ENCODE measurements around the gene RAP2B.
A peak's percentile ranks its signal among the peaks of the same experiment; 100 is the strongest.

RAP2B gene

GRCh38 chr3:153160451-153161137 is 1.4 kb upstream of the RAP2B start:
- peak; percentile 92 for DNase-seq
- peak overlapping the region; percentile 100 for H3K27ac ChIP-seq (ENCODE audit: low read length, poor library complexity, severe bottlenecking)
- H4K91ac ChIP-seq (ENCODE audit: low read length), result peak overlapping the region; percentile 62
- peak overlapping the region; percentile 18 to 21 for H3K4ac ChIP-seq (ENCODE audit: low read depth in 1 of 2, low read length in 2 of 2)
- H2BK5ac ChIP-seq (ENCODE audit: low read depth, low read length, poor library complexity, severe bottlenecking), result peak overlapping the region; percentile 95
- peaks cover 7% of the 10 kb centered on the region for H3K4me1 ChIP-seq (ENCODE audit: control insufficient read depth, insufficient read depth, low read depth, low read length)
- H2AK5ac ChIP-seq (ENCODE audit: low read length, severe bottlenecking), result no peak overlapping the region
- no peaks in the 10 kb centered on the region for H3K9me3 ChIP-seq (ENCODE audit: control insufficient read depth, low read length)
- H3K79me1 ChIP-seq (replicated peaks; ENCODE audit: low read length, poor library complexity, severe bottlenecking), result no peaks in the 10 kb centered on the region
- H3K4me3 ChIP-seq (ENCODE audit: insufficient read depth in 1 of 2, low read depth in 1 of 2, low read length in 2 of 2), result peak overlapping the region; percentile 55 to 95
- under 1% methylated on average over 41 of the region's 43 CpGs for WGBS
- peak overlapping the region; percentile 79 for H3K4me2 ChIP-seq (ENCODE audit: low read length, poor library complexity, severe bottlenecking)
- H3K14ac ChIP-seq (ENCODE audit: low read length in 2 of 2), result peak overlapping the region in 1 of 2 experiments; percentile 64
- peak overlapping the region; percentile 47 to 95 for H3K18ac ChIP-seq (ENCODE audit: low read depth in 1 of 2, low read length in 2 of 2)
- peak overlapping the region; percentile 87 to 89 for H2BK12ac ChIP-seq (ENCODE audit: low read length in 2 of 2)
- peak overlapping the region; percentile 7 for H2BK120ac ChIP-seq (ENCODE audit: low read depth, low read length)
- H3K27me3 ChIP-seq (ENCODE audit: control insufficient read depth in 1 of 2, insufficient read depth in 1 of 2, low read length in 2 of 2), result no peaks in the 10 kb centered on the region
- H3K36me3 ChIP-seq (ENCODE audit: control insufficient read depth in 1 of 2, insufficient read depth in 2 of 2, low read depth in 1 of 2, low read length in 2 of 2), result peaks cover 0 to 13% of the 10 kb centered on the region in 2 experiments
- peak overlapping the region; percentile 82 for H4K8ac ChIP-seq (ENCODE audit: low read length)
- H2BK15ac ChIP-seq (ENCODE audit: low read depth, poor library complexity, severe bottlenecking), result no peak overlapping the region
- peak overlapping the region; percentile 99 for H3K9ac ChIP-seq (ENCODE audit: low read length)
- peak overlapping the region in 1 of 2 experiments; percentile 37 for H3K23ac ChIP-seq (ENCODE audit: low read length in 2 of 2)
- H2AFZ ChIP-seq (ENCODE audit: low read depth, low read length), result peak overlapping the region; percentile 79

GRCh38 chr3:153161138-153161713 is 800 bp upstream of the RAP2B start:
- H3K9me3 ChIP-seq (ENCODE audit: control insufficient read depth, low read length), result no peaks in the 10 kb centered on the region
- H3K4me2 ChIP-seq (ENCODE audit: low read length, poor library complexity, severe bottlenecking), result peak overlapping the region; percentile 79
- H4K91ac ChIP-seq (ENCODE audit: low read length), result no peak overlapping the region

GRCh38 chr3:153162513-153163392 is 727 bp downstream of the RAP2B start:
- H3K36me3 ChIP-seq (ENCODE audit: control insufficient read depth in 1 of 2, insufficient read depth in 2 of 2, low read depth in 1 of 2, low read length in 2 of 2), result peaks cover 0 to 30% of the 10 kb centered on the region in 2 experiments
- peak overlapping the region; percentile 57 for H3K4me2 ChIP-seq (ENCODE audit: low read length, poor library complexity, severe bottlenecking)
- peak overlapping the region; percentile 87 for H4K8ac ChIP-seq (ENCODE audit: low read length)
- peak overlapping the region in 1 of 2 experiments; percentile 82 for H3K14ac ChIP-seq (ENCODE audit: low read length in 2 of 2)
- peak overlapping the region; percentile 37 for H2BK5ac ChIP-seq (ENCODE audit: low read depth, low read length, poor library complexity, severe bottlenecking)
- peak overlapping the region; percentile 86 for H2BK15ac ChIP-seq (ENCODE audit: low read depth, poor library complexity, severe bottlenecking)
- under 1% methylated on average over 78 of the region's 86 CpGs for WGBS
- no peaks in the 10 kb centered on the region for H3K27me3 ChIP-seq (ENCODE audit: control insufficient read depth in 1 of 2, insufficient read depth in 1 of 2, low read length in 2 of 2)
- peak overlapping the region; percentile 30 to 94 for H3K18ac ChIP-seq (ENCODE audit: low read depth in 1 of 2, low read length in 2 of 2)
- no peak overlapping the region for H2BK12ac ChIP-seq (ENCODE audit: low read length in 2 of 2)
- H3K4ac ChIP-seq (ENCODE audit: low read depth in 1 of 2, low read length in 2 of 2), result peak overlapping the region; percentile 35 to 74
- peak overlapping the region in 1 of 2 experiments; percentile 83 for H3K23ac ChIP-seq (ENCODE audit: low read length in 2 of 2)
- H3K4me1 ChIP-seq (ENCODE audit: control insufficient read depth, insufficient read depth, low read depth, low read length), result peaks cover 7% of the 10 kb centered on the region
- H2AFZ ChIP-seq (ENCODE audit: low read depth, low read length), result peak overlapping the region; percentile 42
- H2AK5ac ChIP-seq (ENCODE audit: low read length, severe bottlenecking), result no peak overlapping the region
- no peaks in the 10 kb centered on the region for H3K9me3 ChIP-seq (ENCODE audit: control insufficient read depth, low read length)
- H3K9ac ChIP-seq (ENCODE audit: low read length), result peak overlapping the region; percentile 99
- peak overlapping the region; percentile 37 for H4K91ac ChIP-seq (ENCODE audit: low read length)
- H3K27ac ChIP-seq (ENCODE audit: low read length, poor library complexity, severe bottlenecking), result peak overlapping the region; percentile 41
- peak overlapping the region; percentile 54 for H2BK120ac ChIP-seq (ENCODE audit: low read depth, low read length)
- H3K79me1 ChIP-seq (replicated peaks; ENCODE audit: low read length, poor library complexity, severe bottlenecking), result no peaks in the 10 kb centered on the region
- peak; percentile 57 for DNase-seq
- peak overlapping the region; percentile 88 to 98 for H3K4me3 ChIP-seq (ENCODE audit: insufficient read depth in 1 of 2, low read depth in 1 of 2, low read length in 2 of 2)

More at GRCh38 chr3:153161138-153161713, 800 bp upstream of the RAP2B start:
- WGBS, result under 1% methylated on average over 24 of the region's 27 CpGs
- peak overlapping the region; percentile 100 for H3K27ac ChIP-seq (ENCODE audit: low read length, poor library complexity, severe bottlenecking)
- peak overlapping the region in 1 of 2 experiments; percentile 68 for H3K14ac ChIP-seq (ENCODE audit: low read length in 2 of 2)
- peak overlapping the region in 1 of 2 experiments; percentile 54 for H3K23ac ChIP-seq (ENCODE audit: low read length in 2 of 2)
- H2BK120ac ChIP-seq (ENCODE audit: low read depth, low read length), result no peak overlapping the region
- peak overlapping the region; percentile 85 for H2AFZ ChIP-seq (ENCODE audit: low read depth, low read length)
- peaks cover 7% of the 10 kb centered on the region for H3K4me1 ChIP-seq (ENCODE audit: control insufficient read depth, insufficient read depth, low read depth, low read length)
- H2BK5ac ChIP-seq (ENCODE audit: low read depth, low read length, poor library complexity, severe bottlenecking), result peak overlapping the region; percentile 95
- no peak overlapping the region for H4K8ac ChIP-seq (ENCODE audit: low read length)
- peak overlapping the region; percentile 99 for H3K9ac ChIP-seq (ENCODE audit: low read length)
- DNase-seq, result peak; percentile 100
- no peaks in the 10 kb centered on the region for H3K27me3 ChIP-seq (ENCODE audit: control insufficient read depth in 1 of 2, insufficient read depth in 1 of 2, low read length in 2 of 2)
- peak overlapping the region in 1 of 2 experiments; percentile 60 for H2BK12ac ChIP-seq (ENCODE audit: low read length in 2 of 2)
- no peak overlapping the region for H2AK5ac ChIP-seq (ENCODE audit: low read length, severe bottlenecking)
- H3K79me1 ChIP-seq (replicated peaks; ENCODE audit: low read length, poor library complexity, severe bottlenecking), result no peaks in the 10 kb centered on the region
- peak overlapping the region; percentile 47 to 95 for H3K18ac ChIP-seq (ENCODE audit: low read depth in 1 of 2, low read length in 2 of 2)
- H3K36me3 ChIP-seq (ENCODE audit: control insufficient read depth in 1 of 2, insufficient read depth in 2 of 2, low read depth in 1 of 2, low read length in 2 of 2), result peaks cover 0 to 17% of the 10 kb centered on the region in 2 experiments
- no peak overlapping the region for H2BK15ac ChIP-seq (ENCODE audit: low read depth, poor library complexity, severe bottlenecking)
- H3K4me3 ChIP-seq (ENCODE audit: insufficient read depth in 1 of 2, low read depth in 1 of 2, low read length in 2 of 2), result peak overlapping the region; percentile 69 to 95
- peak overlapping the region in 1 of 2 experiments; percentile 54 for H3K4ac ChIP-seq (ENCODE audit: low read depth in 1 of 2, low read length in 2 of 2)
